ENCODE results near the gene SLC2A13.

DNA sequence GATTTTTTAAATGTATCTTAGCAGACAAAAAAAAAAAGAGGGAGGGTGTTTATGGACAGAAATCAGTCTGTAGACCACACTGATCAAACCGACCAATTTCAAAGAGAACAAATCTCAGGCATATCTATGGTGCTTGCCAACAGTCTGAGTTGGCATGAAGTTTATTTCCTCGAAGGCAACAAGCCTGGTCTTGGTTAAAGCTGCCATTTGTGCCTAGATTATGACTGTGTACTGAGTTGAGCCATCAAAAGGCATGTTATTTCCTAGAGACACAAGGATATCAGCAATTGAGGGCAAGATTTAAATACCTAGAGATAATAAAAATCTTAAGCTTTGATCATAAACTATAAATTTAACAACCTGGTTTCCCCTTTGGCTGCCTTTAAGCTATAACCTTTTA is 119.2 kb downstream of the SLC2A13 start:
- TF ChIP-seq POLR2A (IDR thresholded peaks at IDR 0.05; ENCODE audit: low read depth, low read length) (no peak), POLR2AphosphoS5 (IDR thresholded peaks at IDR 0.05; ENCODE audit: low read depth, low read length) (no peak)
